B cell (primary cell): ENCODE data around the gene GPX3. TPM values are rescaled to one million over a fixed set of nuclear protein-coding genes. Genes with fewer than 3 reads are reported as not detected.

Experiments
- ATAC-seq: fragments of 200-7000 bp; cut with Tn5 transposase; one replicate; pipeline ENCODE4 v1.10.0; 2021; ENCODE audit warnings: low read depth, mild to moderate bottlenecking, moderate number of reproducible peaks, moderate library complexity
- CTCF ChIA-PET: fragments of 350-600 bp; sonication (Branson Sonifier 250); formaldehyde crosslinking; loops from one replicate; lab custom pipeline; 2021; ENCODE audit warnings: antibody characterized with exemption, inconsistent platforms; lab: Charles Lee
- POLR2A ChIA-PET: fragments of 350-600 bp; sonication (Branson Sonifier 250); formaldehyde crosslinking; loops from one replicate; lab custom pipeline; 2021; ENCODE audit warnings: antibody characterized with exemption; lab: Charles Lee
- DNase-seq: peaks from one replicate; pipeline ENCODE4 v3.0.0; 2013
- H2AFZ ChIP-seq: 2 replicates; pipeline ENCODE4 v1.6.1; 2012; ENCODE audit warnings: mild to moderate bottlenecking, low read depth, low read length; ENCODE audit not compliant: insufficient read depth, poor library complexity, severe bottlenecking
- H3K27ac ChIP-seq, 2 donors: 1 replicate in 1 of 2; 2 replicates in 1 of 2; pipeline ENCODE4 v1.5.1; 2012 to 2013; ENCODE audit warnings: low read length in 2 of 2, mild to moderate bottlenecking in 2 of 2, moderate library complexity in 1 of 2
- H3K27me3 ChIP-seq, 4 experiments: fragments of 200-600 bp in 1 of 4; sonication (generic) in 1 of 4; replicated peaks in 1 of 4; 1 replicate in 2 of 4; 2 replicates in 2 of 4; pipeline versions ENCODE4 v1.6.1 to v1.7.0; 2013 to 2016; ENCODE audit warnings: low read length in 3 of 4, mild to moderate bottlenecking in 2 of 4, mixed read lengths in 1 of 4, moderate library complexity in 1 of 4; ENCODE audit not compliant: insufficient read depth in 4 of 4, control insufficient read depth in 3 of 4; ENCODE audit errors: control extremely low read depth in 1 of 4
- H3K36me3 ChIP-seq, 2 experiments: replicated peaks in 1 of 2; 1 replicate in 1 of 2; 2 replicates in 1 of 2; pipeline versions ENCODE4 v1.6.1 to v1.7.1; 2013; ENCODE audit warnings: low read length in 1 of 2; ENCODE audit not compliant: insufficient read depth in 2 of 2, control insufficient read depth in 1 of 2; ENCODE audit errors: control extremely low read depth in 1 of 2, extremely low read depth in 1 of 2
- H3K4me1 ChIP-seq, 2 donors: fragments of 200-600 bp in 1 of 2; sonication (generic) in 1 of 2; 1 replicate in 1 of 2; 2 replicates in 1 of 2; pipeline versions ENCODE4 v1.5.1 to v1.6.1; 2013 to 2017; ENCODE audit warnings: low read length in 2 of 2; ENCODE audit not compliant: control insufficient read depth in 2 of 2, insufficient read depth in 2 of 2
- H3K4me2 ChIP-seq: replicated peaks from 2 replicates; pipeline ENCODE3; 2012; ENCODE audit warnings: mild to moderate bottlenecking, low read depth, low read length; ENCODE audit not compliant: poor library complexity, severe bottlenecking
- H3K4me3 ChIP-seq, 5 experiments: fragments of 200-600 bp in 1 of 5; sonication (generic) in 1 of 5; 1 replicate in 3 of 5; 2 replicates in 2 of 5; pipeline versions ENCODE4 v1.5.1 to v1.7.0; 2011 to 2016; ENCODE audit warnings: low read length in 4 of 5, mild to moderate bottlenecking in 4 of 5, low read depth in 2 of 5, control low read depth in 1 of 5, moderate library complexity in 1 of 5; ENCODE audit not compliant: insufficient read depth in 1 of 5; ENCODE audit errors: control extremely low read depth in 1 of 5, extremely low read depth in 1 of 5
- H3K79me2 ChIP-seq: fragments of 200-600 bp; sonication (generic); one replicate; pipeline ENCODE4 v1.6.0; 2016; ENCODE audit warnings: low read length; ENCODE audit not compliant: control insufficient read depth, insufficient read depth
- H3K9ac ChIP-seq: fragments of 200-600 bp; sonication (generic); 2 replicates; pipeline ENCODE4 v1.6.1; 2017; ENCODE audit warnings: mild to moderate bottlenecking, low read length, moderate library complexity
- H3K9me3 ChIP-seq, 3 donors: one replicate each; pipeline versions ENCODE4 v1.6.1 to v1.7.1; 2013; ENCODE audit warnings: low read length in 2 of 3; ENCODE audit not compliant: control insufficient read depth in 2 of 3, insufficient read depth in 1 of 3; ENCODE audit errors: control extremely low read depth in 1 of 3
- H4K20me1 ChIP-seq: 2 replicates; pipeline ENCODE4 v1.6.0; 2012; ENCODE audit warnings: mild to moderate bottlenecking, low read length; ENCODE audit not compliant: insufficient read depth, control insufficient read depth, poor library complexity, severe bottlenecking
- H3K27ac Mint-ChIP-seq: one replicate; pipeline ENCODE4 v1.8.0; 2021; ENCODE audit warnings: mixed read lengths
- H3K27me3 Mint-ChIP-seq: one replicate; pipeline ENCODE4 v1.8.0; 2021; ENCODE audit warnings: mixed read lengths
- H3K4me1 Mint-ChIP-seq: one replicate; pipeline ENCODE4 v1.8.0; 2021; ENCODE audit warnings: mixed read lengths
- H3K4me3 Mint-ChIP-seq: one replicate; pipeline ENCODE4 v1.8.0; 2021; ENCODE audit warnings: mixed read lengths
- H3K9me3 Mint-ChIP-seq: one replicate; pipeline ENCODE4 v1.8.0; 2022; ENCODE audit warnings: mixed read lengths; ENCODE audit not compliant: insufficient read depth
- CTCF ChIP-seq: fragments of 200-600 bp; IDR thresholded peaks from one replicate; pipeline ENCODE4 v1.8.0; 2022; ENCODE audit warnings: antibody characterized with exemption, mild to moderate bottlenecking
- EZH2 ChIP-seq: IDR thresholded peaks from 2 replicates; pipeline ENCODE4 v1.6.1; 2012; ENCODE audit warnings: borderline replicate concordance, low read depth, mild to moderate bottlenecking, moderate library complexity, low read length; ENCODE audit not compliant: insufficient read depth, poor library complexity, severe bottlenecking
- WGBS: methylation state at CpG from one replicate; pipeline ENCODE4 v1.1.5; 2013; ENCODE audit warnings: missing lambda C conversion rate; ENCODE audit not compliant: insufficient coverage; 5-methylcytosine and 5-hydroxymethylcytosine counted together
- intact Hi-C: fragments of 100-400 bp; cut with micrococcal nuclease; formaldehyde crosslinking; loops from one replicate; pipeline ENCODE4 v1.10.0; 2022
- polyA plus RNA-seq: library from polyadenylated mRNA; depleted of rRNA; stranded (reverse); fragments of >200 nt; gene quantifications from 2 replicates; pipeline ENCODE4 v1.2.3, GENCODE V29; 2012
- total RNA-seq, 2 donors: library from RNA; stranded (reverse); fragments of 120-200 nt in 1 of 2; gene quantifications; 1 replicate in 1 of 2; 2 replicates in 1 of 2; pipeline versions ENCODE4 v1.2.3 to v1.2.4, GENCODE V29; 2013 to 2022

Gene GPX3
- total and polyA plus RNA-seq, 2 donors (not counting 1 experiment from before 2014, with no cell fraction given) = not detected

- ATAC-seq = no peak
- WGBS = 94% methylated on average over 7 of the region's 7 CpGs
- Histone ChIP-seq H2AFZ (no peak overlapping the region), H3K4me3 (no peak overlapping the region), H3K9me3 (no peaks in the 10 kb centered on the region), H3K79me2 (no peaks in the 10 kb centered on the region), H3K4me1 (no peaks in the 10 kb centered on the region), H4K20me1 (peaks cover 82% of the 10 kb centered on the region), H3K9ac (no peak overlapping the region), H3K27ac (no peak overlapping the region), H3K27me3 (no peaks in the 10 kb centered on the region), H3K36me3 (peaks cover 3 to 99% of the 10 kb centered on the region in 2 experiments), H3K4me2 (no peak overlapping the region)
- no peaks in the 10 kb centered on the region for H3K4me1 Mint-ChIP-seq
- no peak overlapping the region for H3K4me3 Mint-ChIP-seq
- no peak overlapping the region for H3K27ac Mint-ChIP-seq
- no peak for DNase-seq
- TF ChIP-seq EZH2 (no peak), CTCF (no peak)
- intact Hi-C loops = no loop called here
- CTCF ChIA-PET = interaction anchor here (0.9 to 1.4 kb wide), 3 partner anchors 9 to 87 kb away, joined by 3 to 7 read pairs (median 4); no protein-coding TSS in a partner anchor
- POLR2A ChIA-PET = no interaction called here
- no peaks in the 10 kb centered on the region for H3K27me3 Mint-ChIP-seq
- no peaks in the 10 kb centered on the region for H3K9me3 Mint-ChIP-seq
These were observed 18.4 kb downstream of the GPX3 start for GRCh38 chr5:151038801-151039238.

GRCh38 chr5:151039665-151040064 lies 19.3 kb downstream of the GPX3 start:
- Histone ChIP-seq H3K9me3 (no peaks in the 10 kb centered on the region), H3K4me3 (no peak overlapping the region), H2AFZ (no peak overlapping the region), H3K27me3 (no peaks in the 10 kb centered on the region), H3K4me2 (no peak overlapping the region), H3K9ac (no peak overlapping the region), H3K36me3 (peaks cover under 1 to 98% of the 10 kb centered on the region in 2 experiments), H3K27ac (no peak overlapping the region), H4K20me1 (peaks cover 79% of the 10 kb centered on the region), H3K4me1 (no peaks in the 10 kb centered on the region), H3K79me2 (no peaks in the 10 kb centered on the region)
- TF ChIP-seq EZH2 (no peak), CTCF (no peak)
- no peaks in the 10 kb centered on the region for H3K27me3 Mint-ChIP-seq
- ATAC-seq = no peak
- no peaks in the 10 kb centered on the region for H3K4me1 Mint-ChIP-seq
- intact Hi-C loops = no loop called here
- 93% methylated on average over 5 of the region's 9 CpGs for WGBS
- ChIA-PET POLR2A (no interaction called here), CTCF (interaction anchor here (0.8 to 1.4 kb wide), 4 partner anchors 9 to 87 kb away, joined by 3 to 7 read pairs (median 4); no protein-coding TSS in a partner anchor)
- H3K9me3 Mint-ChIP-seq = no peaks in the 10 kb centered on the region
- H3K4me3 Mint-ChIP-seq = no peak overlapping the region
- no peak for DNase-seq
- no peak overlapping the region for H3K27ac Mint-ChIP-seq
